ENCODE measurements around the gene ATRAID.
"Not testable (repeated sequence)": the region's sequence is repeated elsewhere in the genome, so short reads cannot be mapped to it uniquely, and the experiment has no call there.

ATRAID gene

GRCh38 chr2:27211943-27212625 lies at the start of gene ATRAID, which contains the start of gene SLC5A6:
Gene ATRAID (plus strand): TSS chr2:27212041. CDS start chr2:27212369, 328 bp downstream.
Gene SLC5A6 (minus strand): TSS chr2:27212268. CDS start chr2:27207650, 4,618 bp downstream.
- DNase-seq (ENCODE audit: low read depth, low spot score) = no peak

- DNase-seq (ENCODE audit: low read depth, low spot score) = no peak
These were observed 49.4 kb upstream of the ATRAID start for GRCh38 chr2:27162151-27163121.

GRCh38 chr2:27164960-27165763 lies 46.7 kb upstream of the ATRAID start:
- DNase-seq (ENCODE audit: low read depth, low spot score) = no peak

- DNase-seq (ENCODE audit: low read depth, low spot score) = no peak
These were observed 41.1 kb upstream of the ATRAID start for GRCh38 chr2:27170581-27171337.

GRCh38 chr2:27171351-27171848 lies 40.4 kb upstream of the ATRAID start:
- DNase-seq (ENCODE audit: low read depth, low spot score) = no peak

GRCh38 chr2:27174638-27175037 lies 37.2 kb upstream of the ATRAID start:
- no peak for DNase-seq (ENCODE audit: low read depth, low spot score)

GRCh38 chr2:27175330-27175729 lies 36.5 kb upstream of the ATRAID start:
- no peak for DNase-seq (ENCODE audit: low read depth, low spot score)

- not testable (repeated sequence) for DNase-seq (ENCODE audit: low read depth, low spot score)
These were observed 36.1 kb upstream of the ATRAID start for GRCh38 chr2:27175781-27176180.

- DNase-seq (ENCODE audit: low read depth, low spot score) = no peak
These were observed 34.1 kb upstream of the ATRAID start for GRCh38 chr2:27177441-27178351.

GRCh38 chr2:27178469-27178868 lies 33.4 kb upstream of the ATRAID start:
- no peak for DNase-seq (ENCODE audit: low read depth, low spot score)

GRCh38 chr2:27179344-27180000 lies 32.4 kb upstream of the ATRAID start:
- DNase-seq (ENCODE audit: low read depth, low spot score) = no peak

GRCh38 chr2:27182346-27182745 lies 29.5 kb upstream of the ATRAID start:
- DNase-seq (ENCODE audit: low read depth, low spot score) = no peak

GRCh38 chr2:27184115-27184514 lies 27.7 kb upstream of the ATRAID start:
- no peak for DNase-seq (ENCODE audit: low read depth, low spot score)

- no peak for DNase-seq (ENCODE audit: low read depth, low spot score)
These were observed 26.4 kb upstream of the ATRAID start for GRCh38 chr2:27185331-27186026.

GRCh38 chr2:27186613-27187345 lies 25.1 kb upstream of the ATRAID start:
- no peak for DNase-seq (ENCODE audit: low read depth, low spot score)

- no peak for DNase-seq (ENCODE audit: low read depth, low spot score)
These were observed 21.9 kb upstream of the ATRAID start for GRCh38 chr2:27189989-27190388.

GRCh38 chr2:27191070-27191829 lies 20.6 kb upstream of the ATRAID start:
- DNase-seq (ENCODE audit: low read depth, low spot score) = no peak
